ENCODE results near the gene TSPAN7. TPM values are rescaled to one million over a fixed set of nuclear protein-coding genes. Genes with fewer than 3 reads are reported as not detected.
A peak's percentile ranks its signal among the peaks of the same experiment; 100 is the strongest.

TSPAN7 gene
- 25.2 and 28.4 TPM in 2 replicates for total RNA-seq

GRCh38 chrX:38561126-38561868 is at the start of gene TSPAN7:
TSPAN7 (plus strand) TSS chrX:38561542; CDS start chrX:38561547, 5 bp downstream.
- peak; percentile 72 for DNase-seq

- no peak for DNase-seq
Observed at GRCh38 chrX:38513112-38513742, 48.1 kb upstream of the TSPAN7 start.

DNA sequence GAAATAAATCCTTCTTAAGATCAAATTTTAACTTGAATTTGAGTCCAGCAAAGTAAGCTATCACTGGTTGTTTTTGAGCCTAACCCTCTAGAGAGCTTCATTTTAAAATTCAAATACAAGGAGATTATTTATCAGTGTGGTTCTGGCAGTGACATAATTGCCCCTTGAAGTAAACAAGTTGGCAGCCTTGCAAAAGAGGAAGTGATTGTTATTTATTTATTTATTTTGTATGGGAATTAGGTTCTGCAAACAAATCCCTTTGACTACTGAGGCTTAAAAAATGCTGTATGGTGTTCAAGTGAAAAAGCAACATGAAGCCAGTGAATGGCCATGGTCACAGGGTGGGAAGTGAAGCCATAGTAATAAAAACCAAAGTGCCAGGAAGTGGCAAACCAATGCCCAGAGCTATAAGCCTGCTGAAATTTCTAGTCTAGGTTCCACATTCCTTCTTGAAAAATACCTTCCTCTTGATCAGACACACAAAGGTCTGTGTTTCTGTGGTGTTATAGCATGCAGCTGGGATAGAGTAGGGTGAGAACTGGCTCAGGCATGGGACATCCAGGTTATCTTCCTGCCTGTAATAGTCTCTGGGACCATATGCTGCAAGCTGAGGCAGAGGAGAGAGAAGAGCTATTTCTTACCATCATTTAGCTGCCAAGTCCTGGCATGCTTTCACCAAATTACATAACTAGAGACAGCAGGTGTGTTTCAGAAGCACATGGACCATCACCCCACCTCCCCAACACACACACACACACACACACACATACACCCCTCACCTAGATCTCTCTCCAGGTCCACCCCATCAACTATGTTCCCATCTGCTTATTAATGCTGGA is 47.1 kb upstream of the TSPAN7 start:
- DNase-seq, result no peak

- DNase-seq, result no peak
Observed at GRCh38 chrX:38515291-38515690, 46.1 kb upstream of the TSPAN7 start.

- DNase-seq, result no peak
Observed at GRCh38 chrX:38516196-38516774, 45.1 kb upstream of the TSPAN7 start.

GRCh38 chrX:38519651-38520050 is 41.7 kb upstream of the TSPAN7 start:
- DNase-seq, result no peak

- no peak for DNase-seq
Observed at GRCh38 chrX:38538134-38538533, 23.2 kb upstream of the TSPAN7 start.

DNA sequence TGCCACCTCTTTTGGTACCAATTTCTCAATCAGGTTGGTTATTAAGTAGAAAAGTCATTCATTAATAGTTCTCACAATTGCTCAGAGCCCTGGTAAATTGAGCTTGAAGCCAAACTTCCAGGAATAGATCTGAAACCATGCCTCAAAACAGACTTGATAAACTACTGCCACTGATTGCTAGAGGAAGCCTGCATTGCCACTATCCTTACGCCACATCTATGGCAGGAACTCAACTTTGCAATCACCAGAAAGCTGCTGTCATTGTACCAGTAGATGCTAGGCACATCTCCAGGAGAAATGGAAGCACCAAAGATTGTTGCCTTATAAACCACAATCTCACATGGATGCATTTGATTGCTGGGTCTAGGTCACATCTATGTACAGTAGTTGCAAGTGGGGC is 21.6 kb upstream of the TSPAN7 start:
- DNase-seq, result no peak

DNA sequence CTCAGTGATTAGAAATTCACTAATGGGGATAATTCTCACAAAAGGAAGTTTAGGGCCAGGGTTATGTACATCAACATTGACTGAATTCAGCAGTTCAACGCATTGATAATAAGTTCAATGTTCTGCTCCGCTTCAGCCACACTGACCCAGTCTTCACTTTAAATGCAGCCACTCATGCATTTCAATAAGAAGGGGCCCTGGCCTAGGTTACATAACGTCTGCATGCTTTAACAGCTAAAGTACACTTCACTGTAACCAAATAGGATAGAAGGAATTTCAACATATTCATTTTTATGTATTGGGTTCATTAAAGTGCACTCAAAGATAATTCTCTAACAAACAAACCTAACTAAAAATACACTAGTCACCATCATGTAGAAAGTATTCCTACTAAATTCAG is 12.8 kb upstream of the TSPAN7 start:
- no peak for DNase-seq

- DNase-seq, result no peak
Observed at GRCh38 chrX:38552721-38553120, 8.6 kb upstream of the TSPAN7 start.

DNA sequence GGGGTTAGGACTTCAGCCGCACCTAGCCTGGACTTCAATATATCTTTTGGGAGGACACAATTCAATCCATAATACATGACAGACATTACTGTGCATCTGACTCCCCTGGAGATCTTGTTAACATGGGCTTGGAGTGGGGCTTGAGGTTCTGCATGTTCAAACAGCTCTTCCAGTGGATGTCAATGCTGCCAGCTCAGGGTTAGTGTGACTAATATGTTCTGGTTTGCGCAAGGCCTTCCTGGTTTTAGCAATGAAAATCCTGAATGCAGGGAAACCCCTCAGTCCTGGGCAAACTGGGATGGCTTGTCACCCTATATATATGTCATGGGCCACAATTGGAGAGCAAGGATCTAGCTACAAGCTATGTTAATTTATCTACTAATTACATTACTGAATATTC is 2.7 kb upstream of the TSPAN7 start:
- no peak for DNase-seq

DNA sequence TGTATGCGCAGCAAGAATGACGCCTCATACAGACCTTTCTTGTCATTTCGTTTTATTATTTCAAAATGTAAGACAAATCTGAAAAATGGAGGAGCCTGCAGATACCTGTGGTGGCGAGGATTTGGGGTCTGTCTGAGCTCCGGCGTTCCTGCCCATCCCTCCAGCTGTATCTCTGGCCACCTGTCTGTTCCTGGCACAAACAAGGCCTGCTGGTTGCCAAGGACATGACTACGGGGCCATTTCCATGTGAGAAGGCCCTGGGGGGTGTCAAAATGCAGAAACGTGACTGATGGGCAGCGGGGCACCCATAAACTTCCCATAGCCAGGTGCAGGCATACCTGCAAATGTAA is 591 bp upstream of the TSPAN7 start:
- DNase-seq, result no peak

DNA sequence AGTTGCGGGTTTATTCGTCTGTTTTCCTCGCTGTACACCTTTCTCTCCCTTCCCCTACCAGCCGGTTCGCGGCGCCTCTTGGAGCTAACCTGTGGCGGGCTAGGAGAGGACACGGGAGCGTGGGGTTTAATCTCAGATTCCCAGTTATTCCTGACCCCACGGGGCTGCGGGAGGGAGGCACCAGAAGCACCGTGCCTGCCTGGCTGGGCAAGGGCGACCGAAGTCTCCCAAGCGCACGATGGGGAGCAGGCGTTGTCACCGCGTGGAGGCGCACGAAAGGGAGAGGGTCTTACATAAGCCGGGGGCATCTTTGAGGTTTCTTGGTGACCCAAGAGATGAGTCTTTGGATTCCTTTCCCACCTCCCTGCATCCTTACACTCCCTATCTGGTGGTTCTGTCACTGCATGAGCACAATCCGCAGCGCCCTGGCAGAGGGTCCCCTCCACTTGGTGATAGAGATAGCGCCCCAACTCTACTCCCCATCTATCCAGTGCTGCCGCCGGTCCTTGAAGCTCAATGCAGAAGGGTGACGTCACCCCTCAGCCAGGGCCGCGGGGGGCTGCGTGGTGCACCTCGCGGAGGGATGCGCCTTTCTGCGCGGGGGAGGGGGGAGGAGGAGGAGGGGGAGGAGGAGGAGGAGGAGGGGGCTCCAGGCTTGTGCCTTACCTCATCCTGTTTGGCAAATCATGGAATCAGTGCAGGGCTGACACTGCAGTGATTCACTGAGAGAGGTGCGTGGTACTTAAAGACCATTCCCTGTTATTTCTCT is 793 bp downstream of the TSPAN7 start:
- peak; percentile 13 for DNase-seq

DNA sequence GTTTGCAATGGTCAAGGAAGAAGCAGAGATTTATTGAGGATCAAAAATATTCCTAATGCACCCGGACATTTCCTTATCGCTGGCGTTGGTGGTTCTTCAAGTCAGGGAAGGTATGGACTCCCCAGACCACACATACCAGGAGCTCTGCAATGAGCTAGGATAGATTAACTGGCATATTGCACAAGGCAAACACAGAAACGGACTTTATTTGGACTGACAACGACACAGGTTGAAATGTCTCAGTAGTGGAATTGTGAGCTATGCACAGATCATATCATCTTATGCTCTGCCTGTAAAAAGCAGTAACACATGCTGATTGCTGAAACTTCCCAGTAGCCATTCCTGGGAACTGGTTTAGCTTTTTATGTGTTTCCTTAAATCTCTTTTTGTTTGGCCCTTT is 1.7 kb downstream of the TSPAN7 start:
- DNase-seq, result no peak

DNA sequence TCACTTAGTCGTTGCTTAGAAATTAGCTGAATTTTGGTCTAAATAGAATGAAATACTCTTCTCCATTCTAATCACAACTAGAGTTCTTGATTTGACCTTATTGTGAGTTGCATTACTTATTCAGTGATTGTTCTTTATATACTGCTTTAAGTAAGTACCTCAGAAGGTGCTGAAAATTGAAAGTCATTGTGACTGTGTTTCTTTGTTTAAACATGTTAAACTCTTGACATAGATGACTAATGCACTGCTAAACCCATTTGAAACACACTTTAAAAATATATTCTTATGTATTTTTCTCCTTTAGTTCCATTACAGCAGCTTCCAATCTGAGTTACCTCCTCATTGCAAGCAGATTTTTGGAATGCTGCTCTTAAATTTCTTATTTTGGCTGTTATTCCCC is 9.1 kb downstream of the TSPAN7 start:
- DNase-seq, result no peak

DNA sequence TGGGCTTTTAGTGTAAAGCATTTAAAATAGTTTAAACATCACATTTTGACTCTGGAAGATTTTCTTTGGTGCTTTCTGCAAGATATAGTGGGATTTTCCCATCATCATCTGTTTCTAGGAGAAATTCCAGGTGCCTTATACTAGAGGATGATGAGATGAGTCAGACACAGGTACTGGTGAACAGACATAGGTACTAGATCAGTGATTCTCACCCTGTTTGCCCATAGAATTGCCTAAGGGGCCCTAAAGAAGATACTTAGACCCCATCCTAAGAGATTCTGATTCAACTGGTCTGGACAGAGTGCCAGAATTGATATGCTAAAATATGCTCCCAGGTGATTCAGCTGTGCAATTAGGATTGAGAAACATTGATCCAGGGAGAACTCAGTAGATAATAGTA is 9.7 kb downstream of the TSPAN7 start:
- no peak for DNase-seq

DNA sequence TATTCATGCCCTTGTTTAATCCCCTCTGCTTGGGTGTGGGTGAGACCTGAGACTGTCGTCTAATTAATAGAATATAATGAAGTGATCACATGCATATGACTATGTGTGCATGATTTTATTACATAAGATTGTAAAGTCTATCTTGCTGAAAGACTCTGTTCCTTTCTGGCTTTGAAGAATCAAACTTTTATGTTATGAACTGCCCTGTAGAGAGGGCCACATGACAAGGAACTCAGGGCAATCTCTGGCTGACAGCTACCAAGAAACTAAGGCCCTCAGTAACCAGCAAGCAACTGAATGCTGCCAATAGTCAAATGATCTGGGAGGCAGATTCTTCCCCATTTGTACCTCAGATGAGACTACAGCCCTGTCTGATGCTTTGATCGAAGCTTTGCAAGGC is 13.5 kb downstream of the TSPAN7 start:
- DNase-seq, result no peak

DNA sequence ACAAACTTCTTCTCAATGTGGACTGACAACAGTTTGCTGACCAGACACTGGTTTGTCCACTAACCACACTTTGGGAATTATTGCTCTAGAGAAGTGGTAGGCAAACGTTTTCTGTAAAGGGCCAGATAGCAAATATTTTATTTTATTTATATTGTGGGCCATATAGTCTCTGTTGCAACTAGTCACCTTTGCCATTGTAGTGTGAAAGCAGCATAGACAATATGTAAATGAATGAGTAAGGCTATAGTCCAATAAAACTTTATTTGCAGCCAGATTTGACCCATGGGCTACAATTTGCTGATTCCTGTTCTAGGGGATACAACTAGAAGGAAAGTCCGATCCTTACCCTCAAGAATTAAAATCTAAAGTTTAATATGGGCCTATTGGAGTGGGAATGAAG is 14.5 kb downstream of the TSPAN7 start:
- no peak for DNase-seq

- no peak for DNase-seq
Observed at GRCh38 chrX:38577738-38578137, 16.4 kb downstream of the TSPAN7 start.

DNA sequence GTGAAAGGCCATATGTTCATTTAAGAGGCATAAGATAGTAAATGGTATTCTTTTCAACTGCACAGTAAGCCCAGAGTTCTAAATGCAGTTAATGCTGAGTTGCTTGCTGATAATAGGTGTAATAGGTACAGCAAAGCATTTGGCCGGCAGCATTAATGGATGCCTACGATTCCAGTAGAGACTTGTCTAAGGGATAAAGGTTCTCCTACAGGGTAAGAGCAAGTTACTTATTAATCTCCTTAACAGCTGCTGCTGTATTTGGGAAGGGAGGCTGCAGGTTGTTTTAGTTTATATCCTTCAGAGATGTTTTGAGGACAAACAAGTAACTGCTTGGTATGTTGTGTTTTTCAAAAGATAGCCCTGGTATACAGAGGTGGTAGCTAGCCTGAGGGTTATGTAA is 16.8 kb downstream of the TSPAN7 start:
- DNase-seq, result no peak

DNA sequence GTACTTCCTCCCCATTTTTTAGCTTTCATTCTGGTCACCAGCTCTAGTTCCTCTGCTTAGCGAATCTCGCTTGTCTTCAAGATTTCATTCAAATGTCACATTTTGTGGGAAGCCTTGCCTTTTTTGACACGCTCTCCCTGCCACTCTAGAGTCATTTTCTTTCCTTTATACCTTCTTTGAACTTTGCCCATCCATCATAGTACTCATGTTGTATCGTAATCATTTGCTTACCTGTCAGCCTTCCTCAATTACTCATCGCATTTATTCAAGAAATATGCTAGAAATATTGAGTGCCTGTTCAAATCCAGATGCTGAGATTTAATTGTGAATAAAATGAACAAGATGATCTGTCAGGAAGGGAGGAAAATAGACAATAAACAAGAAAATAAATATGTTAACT is 21.8 kb downstream of the TSPAN7 start:
- DNase-seq, result no peak

DNA sequence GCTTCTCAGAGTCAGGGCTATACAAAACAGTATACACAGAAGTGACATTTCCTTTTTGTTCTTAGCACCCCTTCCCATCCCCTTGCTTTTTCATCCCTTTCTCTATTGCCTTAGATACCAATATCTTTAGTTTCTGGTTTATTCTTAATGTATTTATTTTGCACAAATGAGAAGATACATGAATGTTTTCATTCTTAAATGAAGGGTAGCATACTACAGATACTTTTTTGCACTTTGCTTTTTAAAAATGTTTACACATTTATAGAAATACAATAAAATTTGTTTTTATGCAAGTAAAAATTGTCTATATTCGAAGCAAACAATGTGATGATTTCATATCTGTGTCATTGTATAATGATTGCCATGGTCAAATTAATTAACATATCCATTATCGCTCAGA is 33.1 kb downstream of the TSPAN7 start:
- no peak for DNase-seq

DNA sequence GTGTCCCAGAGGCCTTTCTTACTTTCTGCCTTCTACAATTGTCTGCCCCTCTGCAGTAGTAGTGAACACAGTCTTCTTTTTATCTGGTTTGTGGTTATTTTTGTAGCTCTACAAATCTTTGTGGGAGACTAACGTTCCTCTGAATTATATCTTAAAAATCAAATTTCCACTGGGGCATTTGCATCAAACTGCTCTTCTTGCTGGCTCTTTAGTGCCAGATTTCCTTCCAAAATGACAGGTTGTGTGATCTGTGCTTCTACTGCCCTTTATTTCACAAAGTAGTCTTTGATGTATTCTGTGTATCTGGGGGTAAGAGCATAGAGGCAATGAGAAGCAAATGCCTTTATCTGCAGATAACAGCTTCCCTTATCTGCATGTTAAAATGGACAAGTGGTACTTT is 34.5 kb downstream of the TSPAN7 start:
- no peak for DNase-seq

All from dermis blood vessel endothelial cell (primary cell).